ENCODE measurements around the gene VMAC.

Gene VMAC

GRCh38 chr19:5932609-5933262 is 28.1 kb downstream of the VMAC start:
- DNase-seq: no peak

GRCh38 chr19:5933391-5934068 is 28.9 kb downstream of the VMAC start:
- DNase-seq: no peak

- no peak for DNase-seq
Observed at GRCh38 chr19:5934069-5934401, 29.4 kb downstream of the VMAC start.

- no peak for DNase-seq
Observed at GRCh38 chr19:5934774-5935472, 30.3 kb downstream of the VMAC start.

GRCh38 chr19:5935473-5936291 is 31.0 kb downstream of the VMAC start:
- no peak for DNase-seq

GRCh38 chr19:5936292-5936592 is 31.6 kb downstream of the VMAC start:
- DNase-seq: no peak

- DNase-seq: no peak
Observed at GRCh38 chr19:5937550-5937949, 32.9 kb downstream of the VMAC start.

GRCh38 chr19:5940260-5941208 is 35.9 kb downstream of the VMAC start:
- DNase-seq: no peak

GRCh38 chr19:5941673-5942072 is 37.0 kb downstream of the VMAC start:
- no peak for DNase-seq

- no peak for DNase-seq
Observed at GRCh38 chr19:5943045-5943444, 38.4 kb downstream of the VMAC start.

GRCh38 chr19:5943623-5944022 is 39.0 kb downstream of the VMAC start:
- no peak for DNase-seq

GRCh38 chr19:5947435-5947834 is 42.8 kb downstream of the VMAC start:
- DNase-seq: no peak

GRCh38 chr19:5948752-5949564 is 44.3 kb downstream of the VMAC start:
- DNase-seq: no peak

- peak; percentile 35 for DNase-seq
Observed at GRCh38 chr19:5949792-5950305, 45.2 kb downstream of the VMAC start.

GRCh38 chr19:5950741-5951140 is 46.1 kb downstream of the VMAC start:
- DNase-seq: no peak

GRCh38 chr19:5951338-5951861 is 46.7 kb downstream of the VMAC start:
- no peak for DNase-seq

- no peak for DNase-seq
Observed at GRCh38 chr19:5952193-5953029, 47.7 kb downstream of the VMAC start.

GRCh38 chr19:5953030-5953589 is 48.4 kb downstream of the VMAC start:
- DNase-seq: no peak

- DNase-seq: no peak
Observed at GRCh38 chr19:5953680-5954213, 49.1 kb downstream of the VMAC start.
